K562 (cell line): ENCODE data around the gene PTX3. TPM values are rescaled to one million over a fixed set of nuclear protein-coding genes. Genes with fewer than 3 reads are reported as not detected.

Experiments used
- ATAC-seq: fragments of 200-7000 bp; cut with Tn5 transposase; 3 replicates; pipeline ENCODE4 v1.9.1; 2020; ENCODE audit warnings: moderate library complexity
- BruUV-seq: library from RNA; stranded (reverse); fragments of 400-500 nt; replicated peaks from 2 replicates; lab custom pipeline; 2021; lab: Mats Ljungman, UMichigan
- CTCF ChIA-PET: fragments of 300-600 bp; formaldehyde crosslinking; extraction: SDS; loops from one replicate; lab custom pipeline; 2021; ENCODE audit warnings: low intra/inter-chr PET ratio; lab: Yijun Ruan, JAX
- POLR2A ChIA-PET: fragments of 300-600, 350-650 bp; sonication (Branson Sonifier 250); formaldehyde crosslinking; extraction: SDS; loops from one replicate; lab custom pipeline; 2021; ENCODE audit warnings: antibody characterized with exemption, inconsistent platforms; lab: Yijun Ruan, JAX
- DNase-seq, 4 experiments: peaks; one replicate each; pipeline versions ENCODE4 v3.0.0 to v3.0.0-alpha.2; 2011 to 2018; ENCODE audit warnings: low spot score in 3 of 4, mixed read lengths in 3 of 4; ENCODE audit errors: extremely low read depth in 1 of 4
- FAIRE-seq: peaks from 2 replicates; lab custom pipeline; 2011; peaks lifted over from hg19 to GRCh38; lab: Jason Lieb, UNC
- H2AFZ ChIP-seq: 2 replicates; pipeline ENCODE4 v1.6.0; 2011; ENCODE audit warnings: low read depth, low read length, control low read depth, inconsistent platforms
- H3K27ac ChIP-seq: fragments of 200-600 bp; 3 replicates; pipeline ENCODE4 v1.8.0; 2011; ENCODE audit warnings: low read depth, mild to moderate bottlenecking, control low read depth, inconsistent platforms, low read length, moderate library complexity, mixed read lengths; ENCODE audit errors: extremely low read depth
- H3K27me3 ChIP-seq, 2 experiments: fragments of 300-600 bp in 1 of 2; 2 replicates in 1 of 2; 3 replicates in 1 of 2; pipeline versions ENCODE4 v1.6.0 to v1.8.0; 2011; ENCODE audit warnings: inconsistent platforms in 2 of 2, low read length in 2 of 2, mild to moderate bottlenecking in 1 of 2, mixed read lengths in 1 of 2, moderate library complexity in 1 of 2; ENCODE audit not compliant: control insufficient read depth in 2 of 2, insufficient read depth in 2 of 2
- H3K36me3 ChIP-seq: fragments of 300-600 bp; 3 replicates; pipeline ENCODE4 v1.8.0; 2011; ENCODE audit warnings: mild to moderate bottlenecking, low read length, inconsistent platforms; ENCODE audit not compliant: control insufficient read depth, insufficient read depth
- H3K4me1 ChIP-seq, 2 experiments: fragments of 200-600 bp in 1 of 2; replicated peaks in 1 of 2; 2 replicates in 1 of 2; 3 replicates in 1 of 2; pipeline versions ENCODE4 v1.5.1 to v1.8.0; 2011; ENCODE audit warnings: inconsistent platforms in 2 of 2, low read length in 2 of 2, mild to moderate bottlenecking in 1 of 2, mixed read lengths in 1 of 2, moderate library complexity in 1 of 2; ENCODE audit not compliant: control insufficient read depth in 2 of 2, insufficient read depth in 2 of 2
- H3K4me2 ChIP-seq: 2 replicates; pipeline ENCODE4 v1.6.1; 2011; ENCODE audit warnings: low read length, control low read depth, inconsistent platforms, mixed read lengths; ENCODE audit not compliant: insufficient read depth
- H3K4me3 ChIP-seq: fragments of 200-600 bp; sonication (generic), shearing (Covaris generic); 2 replicates; pipeline ENCODE4 v1.5.1; 2016; ENCODE audit warnings: control low read depth, inconsistent platforms
- H3K79me2 ChIP-seq: fragments of 200-600 bp; 3 replicates; pipeline ENCODE4 v1.8.0; 2011; ENCODE audit warnings: low read length, inconsistent platforms; ENCODE audit not compliant: control insufficient read depth, insufficient read depth
- H3K9ac ChIP-seq, 2 experiments: 2 replicates each; pipeline versions ENCODE4 v1.6.0 to v1.6.1; 2011; ENCODE audit warnings: low read depth in 2 of 2, low read length in 2 of 2, control low read depth in 1 of 2, inconsistent platforms in 1 of 2, mild to moderate bottlenecking in 1 of 2, mixed read lengths in 1 of 2; ENCODE audit not compliant: insufficient read depth in 1 of 2
- H3K9me1 ChIP-seq: one replicate; pipeline ENCODE4 v1.6.0; 2011; ENCODE audit warnings: inconsistent platforms, mild to moderate bottlenecking, low read length, moderate library complexity; ENCODE audit not compliant: control insufficient read depth, insufficient read depth
- H3K9me3 ChIP-seq: replicated peaks from 2 replicates; pipeline ENCODE4 v1.5.1; 2011; ENCODE audit warnings: low read depth, low read length, inconsistent platforms; ENCODE audit not compliant: control insufficient read depth, insufficient read depth
- H4K20me1 ChIP-seq: replicated peaks from 2 replicates; pipeline ENCODE4 v1.6.1; 2011; ENCODE audit warnings: low read length, inconsistent platforms, mixed read lengths; ENCODE audit not compliant: control insufficient read depth, insufficient read depth
- ATF6 ChIP-seq: sonication (generic); formaldehyde crosslinking; IDR thresholded peaks from 2 replicates; pipeline ENCODE4 v1.4.0; 2020; ENCODE audit warnings: mild to moderate bottlenecking, missing genetic modification reagents
- CREB5 ChIP-seq: fragments of 250-450 bp; sonication (Bioruptor Pico); IDR thresholded peaks from 2 replicates; pipeline ENCODE4 v1.5.0; 2020; ENCODE audit warnings: mild to moderate bottlenecking
- ETV1 ChIP-seq: fragments of 450-650 bp; conservative IDR thresholded peaks from 2 replicates; pipeline ENCODE4 v1.6.1; 2016; ENCODE audit warnings: missing genetic modification characterization, control low read depth, low read depth, missing compliant biosample characterization
- HMGXB4 ChIP-seq: sonication (generic); formaldehyde crosslinking; IDR thresholded peaks from 2 replicates; pipeline ENCODE4 v1.8.1; 2023; ENCODE audit warnings: mild to moderate bottlenecking, missing genetic modification reagents
- MTA1 ChIP-seq: fragments of 450-650 bp; IDR thresholded peaks from 2 replicates; pipeline ENCODE4 v1.6.1; 2017; ENCODE audit warnings: borderline replicate concordance
- RAD51 ChIP-seq: fragments of 450-650 bp; IDR thresholded peaks from 2 replicates; pipeline ENCODE4 v1.7.1; 2016; ENCODE audit warnings: low read depth, mild to moderate bottlenecking, borderline replicate concordance
- RBM14 ChIP-seq: fragments of 200-400 bp; formaldehyde crosslinking; IDR thresholded peaks from 2 replicates; pipeline ENCODE4 v1.6.1; 2018; ENCODE audit warnings: low read depth, mild to moderate bottlenecking, low read length, moderate library complexity, borderline replicate concordance; ENCODE audit not compliant: insufficient read depth
- ZNF212 ChIP-seq: fragments of 450-650 bp; formaldehyde crosslinking; IDR thresholded peaks from 2 replicates; pipeline ENCODE4 v1.4.0; 2020; ENCODE audit warnings: mild to moderate bottlenecking
- ZNF217 ChIP-seq: sonication (generic); formaldehyde crosslinking; IDR thresholded peaks from 2 replicates; pipeline ENCODE4 v1.8.0; 2022; ENCODE audit warnings: mild to moderate bottlenecking, missing genetic modification reagents
- ZNF23 ChIP-seq: fragments of 250-450 bp; sonication (Bioruptor Pico); IDR thresholded peaks from 2 replicates; pipeline ENCODE4 v1.4.0; 2020; ENCODE audit warnings: mild to moderate bottlenecking
- ZNF354B ChIP-seq: fragments of 250-450 bp; sonication (Bioruptor Pico); IDR thresholded peaks from 2 replicates; pipeline ENCODE4 v1.4.0; 2020
- ZNF518B ChIP-seq: fragments of 250-450 bp; sonication (Bioruptor Pico); IDR thresholded peaks from 2 replicates; pipeline ENCODE4 v1.5.0; 2021; ENCODE audit warnings: mild to moderate bottlenecking, moderate library complexity
- WGBS: fragments of 100-300 bp; shearing (Covaris generic); methylation state at CpG from one replicate; pipeline ENCODE4 v1.1.6; 2016; ENCODE audit warnings: low coverage, mixed read lengths; ENCODE audit not compliant: insufficient coverage; ENCODE audit errors: missing lambda C conversion rate; 5-methylcytosine and 5-hydroxymethylcytosine counted together
- in situ Hi-C: fragments of 300-500 bp; cut with MboI; formaldehyde crosslinking; loops from 4 replicates; pipeline ENCODE4 v1.15.0; 2018; ENCODE audit warnings: inconsistent platforms, mixed read lengths
- intact Hi-C: fragments of 100-400 bp; cut with micrococcal nuclease; formaldehyde crosslinking; loops from 2 replicates; pipeline ENCODE4 v1.14.2; 2022
- polyA plus RNA-seq, 8 experiments: library from polyadenylated mRNA; depleted of rRNA in 4 of 8; stranded (reverse) in 5 of 8; unstranded in 3 of 8; fragments of >200 nt; fragmentation: Nextera tagmentation in 2 of 8; fragmentation: Illumina TruSeq in 1 of 8; extraction: Ambion mirVana in 2 of 8; extraction: Trizol in 1 of 8; gene quantifications; 2 replicates each; pipeline versions ENCODE4 v1.2.1 to v1.2.3, GENCODE V29; 2011 to 2014; ENCODE audit warnings: inconsistent platforms in 1 of 8, missing spikeins in 1 of 8
- total RNA-seq, 7 experiments: library from RNA; depleted of rRNA in 6 of 7; stranded (reverse); fragments of >200 nt in 6 of 7; fragmentation: Illumina TruSeq in 2 of 7; extraction: Trizol in 2 of 7; gene quantifications; 2 replicates each; pipeline versions ENCODE4 v1.2.1 to v1.2.3, GENCODE V29; 2011 to 2021; ENCODE audit warnings: low replicate concordance in 1 of 7

Gene PTX3
- total and polyA plus RNA-seq, 9 of the 15 experiments (the other 6 are each of a cell fraction or from before 2014, with no cell fraction given), result 0.04 to 0.33 (median 0.15) TPM; not detected in 2

- FAIRE-seq, result no peak
- H3K79me2 ChIP-seq, result no peaks in the 10 kb centered on the region
- POLR2A ChIA-PET, result interaction anchor here (0.8 kb wide), 1 partner anchor 20 kb away, joined by 4 read pairs; no protein-coding TSS in a partner anchor
Observed at GRCh38 chr3:157394411-157394810, 42.2 kb upstream of the PTX3 start.

More at GRCh38 chr3:157394411-157394810, 42.2 kb upstream of the PTX3 start:
- H3K27me3 ChIP-seq, result peaks cover 0 to 5% of the 10 kb centered on the region in 2 experiments; a peak in 1 of 5 replicates
- H3K36me3 ChIP-seq, result no peaks in the 10 kb centered on the region
- TF ChIP-seq ETV1 (tag) (no peak), ATF6 (CRISPR knock-in tag) (no peak), ZNF518B (CRISPR knock-in tag) (no peak), CREB5 (CRISPR knock-in tag) (no peak), ZNF212 (CRISPR knock-in tag) (no peak), MTA1 (no peak), ZNF23 (CRISPR knock-in tag) (no peak), ZNF217 (CRISPR knock-in tag) (no peak), ZNF354B (CRISPR knock-in tag) (no peak), RBM14 (no peak), RAD51 (no peak), HMGXB4 (CRISPR knock-in tag) (no peak)
- no peak overlapping the region for H3K27ac ChIP-seq
- H4K20me1 ChIP-seq, result no peaks in the 10 kb centered on the region
- no TSS peak for BruUV-seq
- H3K4me2 ChIP-seq, result no peak overlapping the region
- WGBS, result 0% methylated on average over 1 of the region's 1 CpG
- no peaks in the 10 kb centered on the region for H3K9me3 ChIP-seq
- DNase-seq, result no peak
- no peaks in the 10 kb centered on the region for H3K4me1 ChIP-seq
- ATAC-seq, result no peak
- CTCF ChIA-PET, result no interaction called here
- H3K4me3 ChIP-seq, result no peak overlapping the region
- H3K9ac ChIP-seq, result no peak overlapping the region
- H2AFZ ChIP-seq, result no peak overlapping the region
- no peaks in the 10 kb centered on the region for H3K9me1 ChIP-seq
- in situ Hi-C loops (no loop called here), intact Hi-C loops (no loop called here)
